Astrocyte (in vitro differentiated cells and primary cell): ENCODE measurements around the gene VSTM4. TPM values are rescaled to one million over a fixed set of nuclear protein-coding genes. Genes with fewer than 3 reads are reported as not detected.

Experiments
- DNase-seq: peaks from one replicate; pipeline ENCODE4 v3.0.0-alpha.2; 2010; ENCODE audit warnings: low read depth
- FAIRE-seq: peaks from 2 replicates; lab custom pipeline; 2011; peaks lifted over from hg19 to GRCh38; lab: Jason Lieb, UNC
- H2AFZ ChIP-seq: 2 replicates; pipeline ENCODE4 v1.6.0; 2012; ENCODE audit warnings: low read depth, low read length, inconsistent platforms
- H3K27ac ChIP-seq: 2 replicates; pipeline ENCODE4 v1.5.1; 2011; ENCODE audit warnings: low read depth, low read length, inconsistent platforms
- H3K27me3 ChIP-seq: 2 replicates; pipeline ENCODE4 v1.6.0; 2011; ENCODE audit warnings: low read length, inconsistent platforms; ENCODE audit not compliant: insufficient read depth
- H3K36me3 ChIP-seq: 2 replicates; pipeline ENCODE4 v1.5.1; 2011; ENCODE audit warnings: low read length, inconsistent platforms; ENCODE audit not compliant: insufficient read depth
- H3K4me1 ChIP-seq: 2 replicates; pipeline ENCODE4 v1.5.1; 2011; ENCODE audit warnings: low read length, inconsistent platforms; ENCODE audit not compliant: insufficient read depth
- H3K4me2 ChIP-seq: 2 replicates; pipeline ENCODE4 v1.6.0; 2012; ENCODE audit warnings: low read length, inconsistent platforms
- H3K4me3 ChIP-seq: 2 replicates; pipeline ENCODE4 v1.5.1; 2011; ENCODE audit warnings: low read depth, mild to moderate bottlenecking, low read length, inconsistent platforms; ENCODE audit not compliant: insufficient read depth
- H3K79me2 ChIP-seq: 2 replicates; pipeline ENCODE4 v1.6.0; 2012; ENCODE audit warnings: mild to moderate bottlenecking, low read length, inconsistent platforms; ENCODE audit not compliant: insufficient read depth
- H3K9ac ChIP-seq: 2 replicates; pipeline ENCODE4 v1.6.0; 2012; ENCODE audit warnings: mild to moderate bottlenecking, low read length, inconsistent platforms
- H3K9me3 ChIP-seq: 2 replicates; pipeline ENCODE4 v1.5.1; 2012; ENCODE audit warnings: low read depth, mild to moderate bottlenecking, low read length, inconsistent platforms; ENCODE audit not compliant: insufficient read depth
- H4K20me1 ChIP-seq: 2 replicates; pipeline ENCODE4 v1.6.0; 2012; ENCODE audit warnings: low read length, inconsistent platforms; ENCODE audit not compliant: insufficient read depth
- H3K27ac Mint-ChIP-seq: one replicate; pipeline ENCODE4 v1.8.0; 2021; ENCODE audit warnings: mild to moderate bottlenecking, mixed read lengths; ENCODE audit not compliant: unreplicated experiment
- H3K27me3 Mint-ChIP-seq: one replicate; pipeline ENCODE4 v1.8.0; 2021; ENCODE audit warnings: low read depth, mixed read lengths; ENCODE audit not compliant: unreplicated experiment
- H3K36me3 Mint-ChIP-seq: one replicate; pipeline ENCODE4 v1.8.0; 2021; ENCODE audit warnings: low read depth, mixed read lengths; ENCODE audit not compliant: unreplicated experiment
- H3K4me1 Mint-ChIP-seq: one replicate; pipeline ENCODE4 v1.8.0; 2021; ENCODE audit warnings: low read depth, mixed read lengths; ENCODE audit not compliant: unreplicated experiment
- H3K4me3 Mint-ChIP-seq: one replicate; pipeline ENCODE4 v1.8.0; 2021; ENCODE audit warnings: mild to moderate bottlenecking, moderate library complexity, mixed read lengths; ENCODE audit not compliant: unreplicated experiment
- H3K9me3 Mint-ChIP-seq: one replicate; pipeline ENCODE4 v1.8.0; 2021; ENCODE audit warnings: mild to moderate bottlenecking, mixed read lengths; ENCODE audit not compliant: unreplicated experiment
- EZH2 ChIP-seq: IDR thresholded peaks from 2 replicates; pipeline ENCODE4 v1.6.1; 2012; ENCODE audit warnings: mild to moderate bottlenecking, low read length, inconsistent platforms; ENCODE audit not compliant: insufficient read depth
- total RNA-seq: library from RNA; stranded (reverse); gene quantifications from 2 replicates; pipeline ENCODE4 v1.2.1, GENCODE V29; 2021
- TF ChIP-seq, protein P1 (sequence below): IDR thresholded peaks from 2 replicates; pipeline ENCODE4 v1.5.1; 2011; ENCODE audit warnings: low read depth, mild to moderate bottlenecking, inconsistent platforms, low read length, moderate library complexity; ENCODE audit not compliant: insufficient read depth

The VSTM4 gene
- total RNA-seq, 1 donor from 2014 or later, result 1.1 TPM

DNA sequence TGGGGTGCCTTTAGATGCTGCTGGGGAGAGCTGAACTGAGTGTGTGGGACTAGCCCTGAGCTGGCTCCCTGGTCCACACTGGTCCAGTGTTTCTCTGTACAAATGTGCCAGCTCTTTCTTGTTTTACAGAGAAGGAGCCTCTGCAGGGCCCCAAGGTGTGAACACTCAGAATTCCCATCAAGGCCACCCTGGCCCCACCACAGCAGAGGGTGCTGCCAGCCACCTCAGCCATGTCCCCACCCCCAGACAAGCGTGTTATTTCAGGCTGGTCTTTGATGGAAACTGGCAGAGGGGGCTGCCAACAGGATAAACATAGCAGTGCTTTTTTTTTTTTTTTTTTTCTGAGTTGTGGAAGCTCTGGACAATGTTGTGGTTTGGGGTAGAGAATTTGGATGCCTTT, 107.2 kb downstream of the VSTM4 start:
- Mint-ChIP-seq H3K27me3 (peaks cover 39% of the 10 kb centered on the region), H3K9me3 (no peaks in the 10 kb centered on the region), H3K4me1 (no peaks in the 10 kb centered on the region), H3K36me3 (no peaks in the 10 kb centered on the region), H3K4me3 (no peak overlapping the region), H3K27ac (no peak overlapping the region)
- Histone ChIP-seq H2AFZ (no peak overlapping the region), H3K27me3 (peaks cover 2% of the 10 kb centered on the region), H3K4me2 (no peak overlapping the region), H4K20me1 (no peaks in the 10 kb centered on the region), H3K4me1 (no peaks in the 10 kb centered on the region), H3K36me3 (no peaks in the 10 kb centered on the region), H3K4me3 (no peak overlapping the region), H3K27ac (no peak overlapping the region), H3K79me2 (no peaks in the 10 kb centered on the region), H3K9me3 (no peaks in the 10 kb centered on the region), H3K9ac (no peak overlapping the region)
- TF ChIP-seq, protein P1, sequence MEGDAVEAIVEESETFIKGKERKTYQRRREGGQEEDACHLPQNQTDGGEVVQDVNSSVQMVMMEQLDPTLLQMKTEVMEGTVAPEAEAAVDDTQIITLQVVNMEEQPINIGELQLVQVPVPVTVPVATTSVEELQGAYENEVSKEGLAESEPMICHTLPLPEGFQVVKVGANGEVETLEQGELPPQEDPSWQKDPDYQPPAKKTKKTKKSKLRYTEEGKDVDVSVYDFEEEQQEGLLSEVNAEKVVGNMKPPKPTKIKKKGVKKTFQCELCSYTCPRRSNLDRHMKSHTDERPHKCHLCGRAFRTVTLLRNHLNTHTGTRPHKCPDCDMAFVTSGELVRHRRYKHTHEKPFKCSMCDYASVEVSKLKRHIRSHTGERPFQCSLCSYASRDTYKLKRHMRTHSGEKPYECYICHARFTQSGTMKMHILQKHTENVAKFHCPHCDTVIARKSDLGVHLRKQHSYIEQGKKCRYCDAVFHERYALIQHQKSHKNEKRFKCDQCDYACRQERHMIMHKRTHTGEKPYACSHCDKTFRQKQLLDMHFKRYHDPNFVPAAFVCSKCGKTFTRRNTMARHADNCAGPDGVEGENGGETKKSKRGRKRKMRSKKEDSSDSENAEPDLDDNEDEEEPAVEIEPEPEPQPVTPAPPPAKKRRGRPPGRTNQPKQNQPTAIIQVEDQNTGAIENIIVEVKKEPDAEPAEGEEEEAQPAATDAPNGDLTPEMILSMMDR, result no peak
- no peak for TF ChIP-seq EZH2
- FAIRE-seq, result no peak
- no peak for DNase-seq

DNA sequence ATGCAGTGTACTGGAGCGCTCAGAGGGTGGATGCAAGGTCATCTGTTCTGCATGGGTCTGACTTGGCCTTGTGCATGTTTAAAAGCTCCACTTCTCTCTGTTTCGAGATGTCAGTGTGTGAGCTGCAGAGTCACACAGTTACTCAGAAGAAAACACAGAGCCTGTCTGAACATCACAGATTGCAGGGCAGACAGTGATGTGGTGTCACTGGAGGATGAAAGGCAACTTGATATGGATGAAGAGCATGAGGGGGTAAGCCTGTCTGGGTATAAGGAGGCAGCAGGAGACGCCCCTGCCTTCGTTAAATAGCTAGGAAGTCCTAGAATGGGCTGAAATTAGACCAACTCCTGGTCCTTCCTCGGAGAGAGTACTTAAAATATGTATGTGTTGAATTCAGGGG, 108.2 kb downstream of the VSTM4 start:
- H3K9me3 Mint-ChIP-seq, result no peaks in the 10 kb centered on the region
- no peaks in the 10 kb centered on the region for H3K9me3 ChIP-seq
- no peak overlapping the region for H3K4me3 ChIP-seq
- no peak for FAIRE-seq
- H3K27me3 Mint-ChIP-seq, result peaks cover 30% of the 10 kb centered on the region
- H3K4me3 Mint-ChIP-seq, result no peak overlapping the region
- H3K27me3 ChIP-seq, result peaks cover 2% of the 10 kb centered on the region
- H3K36me3 ChIP-seq, result no peaks in the 10 kb centered on the region
- no peaks in the 10 kb centered on the region for H3K36me3 Mint-ChIP-seq
- no peaks in the 10 kb centered on the region for H4K20me1 ChIP-seq
- no peaks in the 10 kb centered on the region for H3K4me1 Mint-ChIP-seq
- H3K79me2 ChIP-seq, result no peaks in the 10 kb centered on the region
- no peak overlapping the region for H2AFZ ChIP-seq
- no peak overlapping the region for H3K9ac ChIP-seq
- no peak for TF ChIP-seq EZH2
- TF ChIP-seq, protein P1, result no peak
- DNase-seq, result no peak
- no peak overlapping the region for H3K27ac Mint-ChIP-seq
- H3K27ac ChIP-seq, result no peak overlapping the region
- no peak overlapping the region for H3K4me2 ChIP-seq
- no peaks in the 10 kb centered on the region for H3K4me1 ChIP-seq

DNA sequence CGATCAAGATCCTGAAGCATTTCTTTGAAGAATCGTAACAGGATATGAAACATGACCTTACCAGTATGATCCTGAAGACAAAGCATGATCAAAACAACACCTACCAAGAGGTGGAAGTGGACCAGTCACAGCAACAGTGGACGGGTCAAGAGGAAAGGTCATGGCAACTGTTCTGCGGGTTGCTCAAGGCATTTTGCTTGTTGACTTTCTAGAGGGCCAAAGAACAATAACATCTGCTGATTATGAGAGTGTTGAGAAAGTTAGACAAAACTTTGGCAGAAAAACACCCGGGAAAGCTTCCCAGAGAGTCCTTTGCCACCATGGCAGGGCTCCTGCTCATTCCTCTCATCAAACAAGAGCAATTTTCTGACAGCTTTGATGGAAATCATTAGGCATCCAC, 110.1 kb downstream of the VSTM4 start:
- Histone ChIP-seq H2AFZ (no peak overlapping the region), H4K20me1 (no peaks in the 10 kb centered on the region), H3K4me3 (no peak overlapping the region), H3K27ac (no peak overlapping the region), H3K9me3 (no peaks in the 10 kb centered on the region), H3K27me3 (peaks cover 2% of the 10 kb centered on the region), H3K9ac (no peak overlapping the region), H3K79me2 (no peaks in the 10 kb centered on the region), H3K4me2 (no peak overlapping the region), H3K4me1 (no peaks in the 10 kb centered on the region), H3K36me3 (no peaks in the 10 kb centered on the region)
- Mint-ChIP-seq H3K9me3 (no peaks in the 10 kb centered on the region), H3K4me1 (no peaks in the 10 kb centered on the region), H3K36me3 (no peaks in the 10 kb centered on the region), H3K27ac (no peak overlapping the region), H3K4me3 (no peak overlapping the region), H3K27me3 (peaks cover 24% of the 10 kb centered on the region)
- FAIRE-seq, result no peak
- DNase-seq, result no peak
- TF ChIP-seq, protein P1, result no peak
- TF ChIP-seq EZH2, result no peak
